ENCODE data around the gene TTC39C.

DNA sequence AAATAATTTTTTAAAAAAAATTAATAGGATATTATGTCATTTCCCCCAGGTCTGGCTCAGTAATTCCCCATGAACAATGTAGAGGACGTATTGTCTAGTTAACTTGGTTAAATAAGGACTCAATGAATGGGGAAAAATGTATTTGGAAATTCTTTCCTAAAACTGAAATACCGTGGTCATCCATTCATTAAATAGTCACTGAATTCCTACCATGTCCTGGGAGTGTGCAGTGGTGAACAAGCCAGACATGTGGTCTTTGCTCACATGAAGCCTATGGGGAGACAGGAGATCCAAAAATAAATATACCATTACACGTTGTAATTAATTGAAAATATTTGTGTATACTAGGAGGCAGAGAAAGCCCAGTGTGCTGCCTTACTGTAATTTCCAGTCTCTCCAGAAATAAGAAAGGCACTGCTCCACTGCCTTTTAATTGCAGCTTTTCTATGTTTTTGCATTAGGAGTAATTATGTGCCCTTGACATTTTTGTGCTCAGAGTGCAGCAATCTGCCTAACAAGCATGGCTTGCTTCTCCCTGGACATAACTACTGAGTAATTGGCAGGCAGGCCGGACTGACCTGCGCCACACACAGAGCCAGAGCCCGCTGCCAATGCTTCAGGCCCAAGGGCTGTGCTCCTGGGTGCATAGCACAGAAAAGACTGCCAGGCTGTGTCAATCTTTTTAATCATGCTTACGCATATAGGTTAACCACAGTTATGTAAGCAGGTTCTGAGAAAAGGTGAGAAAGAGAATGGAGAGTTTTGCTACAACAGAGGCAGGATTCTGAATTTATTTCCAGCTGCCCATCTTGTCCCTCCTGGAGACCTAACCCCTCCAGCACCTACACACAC is 22.2 kb upstream of the TTC39C start:
- TF ChIP-seq, protein P1, sequence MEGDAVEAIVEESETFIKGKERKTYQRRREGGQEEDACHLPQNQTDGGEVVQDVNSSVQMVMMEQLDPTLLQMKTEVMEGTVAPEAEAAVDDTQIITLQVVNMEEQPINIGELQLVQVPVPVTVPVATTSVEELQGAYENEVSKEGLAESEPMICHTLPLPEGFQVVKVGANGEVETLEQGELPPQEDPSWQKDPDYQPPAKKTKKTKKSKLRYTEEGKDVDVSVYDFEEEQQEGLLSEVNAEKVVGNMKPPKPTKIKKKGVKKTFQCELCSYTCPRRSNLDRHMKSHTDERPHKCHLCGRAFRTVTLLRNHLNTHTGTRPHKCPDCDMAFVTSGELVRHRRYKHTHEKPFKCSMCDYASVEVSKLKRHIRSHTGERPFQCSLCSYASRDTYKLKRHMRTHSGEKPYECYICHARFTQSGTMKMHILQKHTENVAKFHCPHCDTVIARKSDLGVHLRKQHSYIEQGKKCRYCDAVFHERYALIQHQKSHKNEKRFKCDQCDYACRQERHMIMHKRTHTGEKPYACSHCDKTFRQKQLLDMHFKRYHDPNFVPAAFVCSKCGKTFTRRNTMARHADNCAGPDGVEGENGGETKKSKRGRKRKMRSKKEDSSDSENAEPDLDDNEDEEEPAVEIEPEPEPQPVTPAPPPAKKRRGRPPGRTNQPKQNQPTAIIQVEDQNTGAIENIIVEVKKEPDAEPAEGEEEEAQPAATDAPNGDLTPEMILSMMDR (IDR thresholded peaks at IDR 0.05; ENCODE audit: insufficient read depth, low read depth, low read length): no peak
- no peak for TF ChIP-seq EZH2 (IDR thresholded peaks at IDR 0.05; ENCODE audit: insufficient read depth, low read length)

Data from astrocyte (in vitro differentiated cells and primary cell).